ENCODE measurements around the gene MDFIC. TPM values are rescaled to one million over a fixed set of nuclear protein-coding genes. Genes with fewer than 3 reads are reported as not detected.

MDFIC gene
- total and polyA plus RNA-seq, 2 of the 4 experiments (the other 2 are of a cell fraction), result 16.9 to 35.0 TPM

GRCh38 chr7:115058726-115059125 lies 136.8 kb downstream of the MDFIC start:
- Histone ChIP-seq H3K4me3 (ENCODE audit: insufficient read depth, low read depth, low read length) (no peak overlapping the region), H2BK5ac (ENCODE audit: low read depth, low read length, poor library complexity, severe bottlenecking) (no peak overlapping the region), H4K8ac (ENCODE audit: low read depth in 2 of 2, low read length in 2 of 2) (no peak overlapping the region), H3K79me1 (ENCODE audit: low read depth in 1 of 2, low read length in 2 of 2) (no peaks in the 10 kb centered on the region), H2BK20ac (ENCODE audit: low read depth, low read length) (no peak overlapping the region), H4K91ac (ENCODE audit: insufficient read depth, low read depth, low read length) (no peak overlapping the region), H2BK120ac (ENCODE audit: low read depth, low read length) (no peak overlapping the region), H4K5ac (ENCODE audit: low read depth, low read length) (no peak overlapping the region), H3K9ac (ENCODE audit: low read depth, low read length) (no peak overlapping the region), H2AFZ (replicated peaks; ENCODE audit: low read length, poor library complexity) (no peak overlapping the region), H3K4me2 (ENCODE audit: low read depth, low read length) (no peak overlapping the region), H3K36me3 (ENCODE audit: control insufficient read depth, insufficient read depth, low read length) (no peaks in the 10 kb centered on the region), H3K56ac (ENCODE audit: extremely low read depth, insufficient read depth, low read length) (no peak overlapping the region), H3K23ac (ENCODE audit: low read depth, low read length) (no peak overlapping the region), H3K27me3 (ENCODE audit: control insufficient read depth, insufficient read depth, low read length) (no peaks in the 10 kb centered on the region), H2AK9ac (replicated peaks; ENCODE audit: low read depth, low read length, poor library complexity) (no peak overlapping the region), H3K4me1 (ENCODE audit: control insufficient read depth, insufficient read depth, low read length) (no peaks in the 10 kb centered on the region), H3K4ac (ENCODE audit: low read depth, low read length) (no peak overlapping the region), H3K27ac (ENCODE audit: insufficient read depth, low read length) (no peak overlapping the region), H2BK15ac (ENCODE audit: low read depth, low read length) (no peak overlapping the region), H3K9me3 (ENCODE audit: control insufficient read depth, insufficient read depth, low read length) (no peaks in the 10 kb centered on the region), H3K14ac (replicated peaks; ENCODE audit: low read depth, low read length) (no peak overlapping the region), H4K20me1 (ENCODE audit: insufficient read depth, low read length) (no peaks in the 10 kb centered on the region), H3K9me1 (ENCODE audit: insufficient read depth, low read length) (no peaks in the 10 kb centered on the region), H3K18ac (ENCODE audit: low read depth, low read length) (no peak overlapping the region), H2AK5ac (ENCODE audit: low read depth, low read length) (no peak overlapping the region)
- intact Hi-C loops (cut with micrococcal nuclease) (no loop called here), in situ Hi-C loops (cut with MboI; ENCODE audit: low sequenced_read_pairs) (no loop called here), dilution Hi-C loops (cut with HindIII; ENCODE audit: low sequenced_read_pairs, unreplicated experiment) (no loop called here)
- CTCF ChIA-PET, result no interaction called here
- TF ChIP-seq FOS (IDR thresholded peaks at IDR 0.05; ENCODE audit: low read depth, low read length), result no peak
- no peak for TF ChIP-seq BHLHE40 (IDR thresholded peaks at IDR 0.05; ENCODE audit: low read depth, low read length)
- TF ChIP-seq NFE2L2 (IDR thresholded peaks at IDR 0.05; ENCODE audit: low read depth, low read length), result no peak
- TF ChIP-seq MAFK (IDR thresholded peaks at IDR 0.05; ENCODE audit: low read depth, low read length), result no peak
- ATAC-seq (ENCODE audit: low read depth), result no peak
- no CpG with 5 or more reads among the region's 3 CpGs for WGBS, 2 experiments (ENCODE audit: extremely low coverage in 2 of 2, insufficient read length in 1 of 2)
- no peak for DNase-seq
- POLR2A ChIA-PET (ENCODE audit: unreplicated experiment), result no interaction called here
- no TSS peak for BruUV-seq (replicated peaks)

Data from IMR-90 (cell line).